ENCODE results near the gene CDH15.

CDH15 gene

DNA sequence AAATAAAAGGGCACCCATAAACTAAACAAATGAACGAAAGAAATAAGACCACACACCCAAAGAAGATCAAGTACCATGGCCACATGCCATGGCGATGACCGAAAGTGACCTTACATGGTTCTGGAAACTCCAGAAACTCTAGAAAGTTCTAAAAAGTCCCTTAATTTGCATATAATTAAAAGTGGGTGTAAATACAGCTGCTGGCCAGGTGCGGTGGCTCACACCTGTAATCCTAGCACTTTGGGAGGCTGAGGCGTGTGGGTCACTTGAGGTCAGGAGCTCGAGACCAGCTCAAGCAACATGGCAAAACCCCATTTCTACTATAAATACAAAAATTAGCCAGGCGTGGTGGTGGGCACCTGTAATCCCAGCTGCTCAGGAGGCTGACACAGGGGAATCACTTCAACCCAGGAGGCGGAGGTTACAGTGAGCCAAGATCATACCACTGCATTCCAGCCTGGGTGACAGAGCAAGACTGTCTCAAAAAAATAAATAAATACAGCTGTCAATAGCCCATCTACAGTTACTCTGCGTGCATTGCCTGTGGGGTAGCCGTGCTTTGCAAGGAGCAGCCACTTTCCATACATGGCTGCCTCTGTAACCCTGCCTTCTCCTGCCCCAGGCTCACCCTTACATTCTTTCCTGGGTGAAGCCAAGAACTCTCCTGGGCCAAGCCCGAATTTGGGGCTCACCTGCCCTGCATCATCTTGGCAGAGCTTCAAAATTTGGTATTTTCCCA is 38.8 kb downstream of the CDH15 start:
- Histone ChIP-seq H3K79me2 (ENCODE audit: insufficient read depth, low read length) (no peaks in the 10 kb centered on the region), H3K4me3 (ENCODE audit: low read depth in 1 of 2, low read length in 2 of 2) (no peak overlapping the region), H3K4me1 (ENCODE audit: insufficient read depth, low read length) (no peaks in the 10 kb centered on the region), H4K20me1 (ENCODE audit: insufficient read depth, low read length) (no peaks in the 10 kb centered on the region), H3K27me3 (ENCODE audit: insufficient read depth, low read length, poor library complexity) (no peaks in the 10 kb centered on the region), H3K4me2 (ENCODE audit: insufficient read depth, low read length) (no peak overlapping the region), H3K9ac (ENCODE audit: low read depth, low read length) (no peak overlapping the region), H3K27ac (ENCODE audit: low read length) (no peak overlapping the region), H3K36me3 (ENCODE audit: insufficient read depth, low read length) (no peaks in the 10 kb centered on the region), H3K9me3 (ENCODE audit: insufficient read depth, low read length, severe bottlenecking) (no peaks in the 10 kb centered on the region), H2AFZ (ENCODE audit: low read depth, low read length) (no peak overlapping the region)
- TF ChIP-seq EZH2 (IDR thresholded peaks at IDR 0.05; ENCODE audit: borderline replicate concordance, low read depth, low read length, severe bottlenecking), result no peak
- TF ChIP-seq, protein P1, sequence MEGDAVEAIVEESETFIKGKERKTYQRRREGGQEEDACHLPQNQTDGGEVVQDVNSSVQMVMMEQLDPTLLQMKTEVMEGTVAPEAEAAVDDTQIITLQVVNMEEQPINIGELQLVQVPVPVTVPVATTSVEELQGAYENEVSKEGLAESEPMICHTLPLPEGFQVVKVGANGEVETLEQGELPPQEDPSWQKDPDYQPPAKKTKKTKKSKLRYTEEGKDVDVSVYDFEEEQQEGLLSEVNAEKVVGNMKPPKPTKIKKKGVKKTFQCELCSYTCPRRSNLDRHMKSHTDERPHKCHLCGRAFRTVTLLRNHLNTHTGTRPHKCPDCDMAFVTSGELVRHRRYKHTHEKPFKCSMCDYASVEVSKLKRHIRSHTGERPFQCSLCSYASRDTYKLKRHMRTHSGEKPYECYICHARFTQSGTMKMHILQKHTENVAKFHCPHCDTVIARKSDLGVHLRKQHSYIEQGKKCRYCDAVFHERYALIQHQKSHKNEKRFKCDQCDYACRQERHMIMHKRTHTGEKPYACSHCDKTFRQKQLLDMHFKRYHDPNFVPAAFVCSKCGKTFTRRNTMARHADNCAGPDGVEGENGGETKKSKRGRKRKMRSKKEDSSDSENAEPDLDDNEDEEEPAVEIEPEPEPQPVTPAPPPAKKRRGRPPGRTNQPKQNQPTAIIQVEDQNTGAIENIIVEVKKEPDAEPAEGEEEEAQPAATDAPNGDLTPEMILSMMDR (IDR thresholded peaks at IDR 0.05; ENCODE audit: borderline replicate concordance, extremely low read depth, low read length, poor library complexity, severe bottlenecking), result no peak
- DNase-seq (no peak), ATAC-seq (ENCODE audit: insufficient read depth, low read depth) (no peak)

DNA sequence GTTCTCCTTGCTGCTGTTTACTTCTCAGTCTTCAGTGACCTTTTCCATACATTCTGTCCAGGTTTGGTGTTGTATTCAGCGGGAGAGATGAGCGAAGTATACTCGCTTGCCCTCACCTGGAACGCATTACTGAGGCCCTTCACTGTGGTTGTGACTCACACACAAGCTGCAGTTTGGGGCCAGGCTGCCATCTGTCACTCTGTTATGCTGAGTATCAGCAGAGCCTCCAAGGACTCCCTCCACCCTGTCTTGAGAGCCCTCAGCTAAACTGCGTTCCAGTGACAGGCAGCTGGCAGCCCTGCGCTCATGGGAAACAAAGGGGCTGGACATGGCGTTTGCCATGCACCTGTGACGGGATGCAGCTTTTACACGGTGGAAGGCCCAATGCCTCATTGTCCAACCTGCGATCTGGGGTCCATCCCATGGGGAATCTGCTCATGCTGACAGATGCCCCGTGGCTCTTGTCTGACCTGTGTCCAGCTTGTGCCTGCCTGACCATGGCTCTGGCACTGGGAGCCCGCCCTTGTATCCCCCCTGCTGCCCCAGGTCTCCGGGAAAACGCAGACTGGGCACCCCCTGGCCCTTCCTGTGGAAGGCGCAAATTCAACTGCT is 39.5 kb downstream of the CDH15 start:
- DNase-seq (no peak), ATAC-seq (ENCODE audit: insufficient read depth, low read depth) (no peak)
- Histone ChIP-seq H3K36me3 (ENCODE audit: insufficient read depth, low read length) (no peaks in the 10 kb centered on the region), H4K20me1 (ENCODE audit: insufficient read depth, low read length) (no peaks in the 10 kb centered on the region), H2AFZ (ENCODE audit: low read depth, low read length) (no peak overlapping the region), H3K79me2 (ENCODE audit: insufficient read depth, low read length) (no peaks in the 10 kb centered on the region), H3K9ac (ENCODE audit: low read depth, low read length) (no peak overlapping the region), H3K4me2 (ENCODE audit: insufficient read depth, low read length) (no peak overlapping the region), H3K4me3 (ENCODE audit: low read depth in 1 of 2, low read length in 2 of 2) (no peak overlapping the region), H3K4me1 (ENCODE audit: insufficient read depth, low read length) (peaks cover 1% of the 10 kb centered on the region; the same call in 1 of the 2 replicates), H3K9me3 (ENCODE audit: insufficient read depth, low read length, severe bottlenecking) (no peaks in the 10 kb centered on the region), H3K27ac (ENCODE audit: low read length) (no peak overlapping the region), H3K27me3 (ENCODE audit: insufficient read depth, low read length, poor library complexity) (no peaks in the 10 kb centered on the region)
- TF ChIP-seq, protein P1 (IDR thresholded peaks at IDR 0.05; ENCODE audit: borderline replicate concordance, extremely low read depth, low read length, poor library complexity, severe bottlenecking), result no peak
- no peak for TF ChIP-seq EZH2 (IDR thresholded peaks at IDR 0.05; ENCODE audit: borderline replicate concordance, low read depth, low read length, severe bottlenecking)

DNA sequence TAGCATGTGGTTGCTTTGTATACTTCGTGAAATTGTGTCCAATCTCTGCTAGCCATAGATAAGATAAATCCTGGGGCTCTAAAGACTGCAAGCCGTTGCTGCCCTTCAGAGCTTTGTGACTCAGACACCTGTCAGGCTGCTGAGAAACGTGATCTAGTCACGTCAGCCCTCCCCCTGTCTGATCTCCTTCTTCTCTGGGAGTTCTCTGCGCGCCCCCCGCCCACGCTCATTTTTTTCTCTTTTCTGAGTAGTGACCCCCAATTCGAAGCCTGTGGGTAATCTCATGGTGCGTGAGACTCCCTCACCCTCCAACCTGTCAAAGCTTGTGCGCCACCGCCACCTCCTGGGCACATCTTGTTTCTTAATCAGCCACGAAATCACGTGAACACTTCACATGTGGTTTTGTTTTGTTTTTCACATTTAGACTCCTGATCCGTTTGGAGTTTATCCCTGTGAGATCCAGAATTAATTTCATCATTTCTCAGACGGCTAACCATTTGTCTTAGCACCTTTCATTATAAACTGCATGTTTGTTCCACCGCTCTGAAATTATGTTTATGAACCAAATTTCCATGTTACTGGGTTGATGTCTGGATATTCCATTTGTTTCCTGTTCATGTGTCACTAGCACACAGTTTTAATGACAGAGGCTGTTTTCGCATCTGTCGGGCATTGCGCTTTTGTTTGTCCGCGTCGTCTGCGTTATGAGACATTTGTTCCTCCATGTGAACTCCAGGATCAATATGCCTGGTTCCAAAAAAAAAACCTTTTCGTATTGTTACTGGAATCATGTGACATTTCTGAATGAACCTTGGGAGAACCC is 45.0 kb downstream of the CDH15 start:
- ATAC-seq (ENCODE audit: insufficient read depth, low read depth) (peak; percentile 81), DNase-seq (peak; percentile 84)
- no peaks in the 10 kb centered on the region for H4K20me1 ChIP-seq (ENCODE audit: insufficient read depth, low read length)
- peaks cover 12% of the 10 kb centered on the region for H3K36me3 ChIP-seq (ENCODE audit: insufficient read depth, low read length)
- H3K9me3 ChIP-seq (ENCODE audit: insufficient read depth, low read length, severe bottlenecking), result no peaks in the 10 kb centered on the region
- peak overlapping the region; percentile 89 for H3K27ac ChIP-seq (ENCODE audit: low read length)
- peaks cover 26% of the 10 kb centered on the region for H3K4me1 ChIP-seq (ENCODE audit: insufficient read depth, low read length)
- peak overlapping the region; percentile 93 to 94 for H3K4me3 ChIP-seq (ENCODE audit: low read depth in 1 of 2, low read length in 2 of 2)
- peak overlapping the region; percentile 87 for H3K4me2 ChIP-seq (ENCODE audit: insufficient read depth, low read length)
- peaks cover 22% of the 10 kb centered on the region for H3K79me2 ChIP-seq (ENCODE audit: insufficient read depth, low read length)
- peak overlapping the region; percentile 93 for H2AFZ ChIP-seq (ENCODE audit: low read depth, low read length)
- H3K9ac ChIP-seq (ENCODE audit: low read depth, low read length), result peak overlapping the region; percentile 91
- H3K27me3 ChIP-seq (ENCODE audit: insufficient read depth, low read length, poor library complexity), result no peaks in the 10 kb centered on the region
- TF ChIP-seq, protein P1 (IDR thresholded peaks at IDR 0.05; ENCODE audit: borderline replicate concordance, extremely low read depth, low read length, poor library complexity, severe bottlenecking), result peak; percentile 97
- no peak for TF ChIP-seq EZH2 (IDR thresholded peaks at IDR 0.05; ENCODE audit: borderline replicate concordance, low read depth, low read length, severe bottlenecking)
